KMS-11 (cell line): ENCODE results near the gene C1orf198.

Experiments used
- H2AFZ ChIP-seq: fragments of 200-600 bp; sonication (generic); 2 replicates; pipeline ENCODE4 v1.6.1; 2016; ENCODE audit warnings: antibody characterized with exemption, mixed run types, low read depth
- H3K27ac ChIP-seq: fragments of 200-600 bp; sonication (generic); 2 replicates; pipeline ENCODE4 v1.6.1; 2016; ENCODE audit warnings: mild to moderate bottlenecking, mixed run types
- H3K27me3 ChIP-seq: fragments of 200-600 bp; sonication (generic); 2 replicates; pipeline ENCODE4 v1.6.1; 2017; ENCODE audit warnings: mild to moderate bottlenecking, low read depth, mixed run types, moderate library complexity; ENCODE audit not compliant: insufficient read depth
- H3K36me3 ChIP-seq: fragments of 200-600 bp; sonication (generic); 2 replicates; pipeline ENCODE4 v1.6.1; 2017; ENCODE audit warnings: mild to moderate bottlenecking, mixed run types; ENCODE audit not compliant: insufficient read depth
- H3K4me1 ChIP-seq: fragments of 200-600 bp; sonication (generic); 2 replicates; pipeline ENCODE4 v1.6.1; 2016; ENCODE audit warnings: mild to moderate bottlenecking, low read depth, mixed run types; ENCODE audit not compliant: poor library complexity, severe bottlenecking
- H3K4me2 ChIP-seq: fragments of 200-600 bp; sonication (generic); 2 replicates; pipeline ENCODE4 v1.7.0; 2016; ENCODE audit warnings: mild to moderate bottlenecking, mixed run types
- H3K4me3 ChIP-seq: fragments of 200-600 bp; sonication (generic); IDR thresholded peaks from 2 replicates; pipeline ENCODE4 v1.6.1; 2017; ENCODE audit warnings: low read depth, low read length, mixed read lengths; ENCODE audit not compliant: insufficient read depth
- H3K79me2 ChIP-seq: fragments of 200-600 bp; sonication (generic); 2 replicates; pipeline ENCODE4 v1.6.1; 2016; ENCODE audit warnings: low read depth, mixed run types; ENCODE audit not compliant: insufficient read depth
- H3K9ac ChIP-seq: fragments of 200-600 bp; sonication (generic); 2 replicates; pipeline ENCODE4 v1.6.1; 2016; ENCODE audit warnings: mild to moderate bottlenecking, mixed run types
- H4K20me1 ChIP-seq: fragments of 200-600 bp; sonication (generic); 2 replicates; pipeline ENCODE4 v1.6.1; 2016; ENCODE audit warnings: mild to moderate bottlenecking, mixed run types; ENCODE audit not compliant: insufficient read depth
- CTCF ChIP-seq: fragments of 200-600 bp; sonication (generic); conservative IDR thresholded peaks from 2 replicates; pipeline ENCODE4 v1.6.1; 2017; ENCODE audit warnings: low read depth, mild to moderate bottlenecking, antibody characterized with exemption, low read length, moderate library complexity, mixed read lengths

The C1orf198 gene

GRCh38 chr1:230900984-230901383 is 32.7 kb upstream of the C1orf198 start:
- H3K27me3 ChIP-seq = no peaks in the 10 kb centered on the region
- peaks cover 2% of the 10 kb centered on the region for H3K4me1 ChIP-seq

GRCh38 chr1:230899841-230900251 is 31.5 kb upstream of the C1orf198 start:
- no peak overlapping the region for H2AFZ ChIP-seq
- H3K79me2 ChIP-seq = no peaks in the 10 kb centered on the region
- no peak overlapping the region for H3K9ac ChIP-seq
- no peak overlapping the region for H3K4me2 ChIP-seq
- no peaks in the 10 kb centered on the region for H4K20me1 ChIP-seq
- no peaks in the 10 kb centered on the region for H3K27me3 ChIP-seq
- TF ChIP-seq CTCF = no peak
- H3K4me1 ChIP-seq = no peaks in the 10 kb centered on the region
- no peak overlapping the region for H3K4me3 ChIP-seq
- no peak overlapping the region for H3K27ac ChIP-seq
- no peaks in the 10 kb centered on the region for H3K36me3 ChIP-seq

More at GRCh38 chr1:230900984-230901383, 32.7 kb upstream of the C1orf198 start:
- no peak for TF ChIP-seq CTCF
- H2AFZ ChIP-seq = no peak overlapping the region
- no peak overlapping the region for H3K9ac ChIP-seq
- H3K36me3 ChIP-seq = no peaks in the 10 kb centered on the region
- H3K4me2 ChIP-seq = no peak overlapping the region
- no peaks in the 10 kb centered on the region for H3K79me2 ChIP-seq
- no peaks in the 10 kb centered on the region for H4K20me1 ChIP-seq
- no peak overlapping the region for H3K27ac ChIP-seq
- no peak overlapping the region for H3K4me3 ChIP-seq

- Histone ChIP-seq H3K4me2 (no peak overlapping the region), H3K4me3 (no peak overlapping the region), H3K27ac (no peak overlapping the region), H3K4me1 (no peaks in the 10 kb centered on the region), H3K36me3 (no peaks in the 10 kb centered on the region), H3K27me3 (no peaks in the 10 kb centered on the region), H2AFZ (no peak overlapping the region), H3K9ac (no peak overlapping the region), H4K20me1 (no peaks in the 10 kb centered on the region), H3K79me2 (no peaks in the 10 kb centered on the region)
- no peak for TF ChIP-seq CTCF
Observed at GRCh38 chr1:230898748-230899147, 30.4 kb upstream of the C1orf198 start.

GRCh38 chr1:230898144-230898543 is 29.8 kb upstream of the C1orf198 start:
- H3K27me3 ChIP-seq = no peaks in the 10 kb centered on the region
- H3K27ac ChIP-seq = no peak overlapping the region
- H4K20me1 ChIP-seq = no peaks in the 10 kb centered on the region
- no peak overlapping the region for H3K9ac ChIP-seq
- no peak overlapping the region for H3K4me2 ChIP-seq
- no peaks in the 10 kb centered on the region for H3K4me1 ChIP-seq
- no peak overlapping the region for H3K4me3 ChIP-seq
- H2AFZ ChIP-seq = no peak overlapping the region
- H3K36me3 ChIP-seq = no peaks in the 10 kb centered on the region
- no peak for TF ChIP-seq CTCF
- no peaks in the 10 kb centered on the region for H3K79me2 ChIP-seq
